Upper lobe of left lung (tissue), 6 donors: ENCODE measurements around the gene PRKCI. TPM values are rescaled to one million over a fixed set of nuclear protein-coding genes. Genes with fewer than 3 reads are reported as not detected.

Experiments
- ATAC-seq, 2 donors: fragments of 200-7000 bp; cut with Tn5 transposase; one replicate each; pipeline ENCODE4 v1.9.1; 2022; ENCODE audit warnings: mild to moderate bottlenecking in 2 of 2, moderate library complexity in 2 of 2; ENCODE audit not compliant: low FRiP score in 2 of 2
- DNase-seq, 2 donors: peaks; one replicate each; pipeline ENCODE4 v3.0.0-alpha.2; 2019 to 2020
- H3K27ac ChIP-seq, 4 donors: fragments of 200-600 bp; sonication (generic); one replicate each; pipeline ENCODE4 v1.5.1; 2016 to 2019
- H3K27me3 ChIP-seq, 4 donors: fragments of 200-600 bp; sonication (generic); one replicate each; pipeline ENCODE4 v1.5.1; 2017 to 2019
- H3K36me3 ChIP-seq, 4 donors: fragments of 200-600 bp; sonication (generic); one replicate each; pipeline ENCODE4 v1.5.1; 2016 to 2019
- H3K4me1 ChIP-seq, 4 donors: fragments of 200-600 bp; sonication (generic); one replicate each; pipeline ENCODE4 v1.5.1; 2018 to 2019
- H3K4me3 ChIP-seq, 4 donors: fragments of 200-600 bp; sonication (generic); one replicate each; pipeline ENCODE4 v1.5.1; 2017 to 2019; ENCODE audit warnings: mild to moderate bottlenecking in 2 of 4, moderate library complexity in 1 of 4
- H3K9me3 ChIP-seq, 4 donors: fragments of 200-600 bp; sonication (generic); one replicate each; pipeline ENCODE4 v1.5.1; 2018 to 2019
- CTCF ChIP-seq, 6 experiments: fragments of 450-650 bp in 4 of 6; fragments of 200-600 bp in 2 of 6; sonication (generic) in 2 of 6; IDR thresholded peaks; one replicate each; pipeline ENCODE4 v1.5.1; 2016 to 2019; ENCODE audit warnings: antibody characterized with exemption in 6 of 6
- EP300 ChIP-seq, 4 donors: sonication (generic); formaldehyde crosslinking; IDR thresholded peaks; one replicate each; pipeline ENCODE4 v1.5.1; 2017; ENCODE audit warnings: antibody characterized with exemption in 4 of 4, control low read depth in 2 of 4
- POLR2A ChIP-seq, 4 donors: fragments of 450-650 bp; IDR thresholded peaks; one replicate each; pipeline ENCODE4 v1.5.1; 2016 to 2017; ENCODE audit warnings: antibody characterized with exemption in 4 of 4, mild to moderate bottlenecking in 2 of 4
- POLR2AphosphoS5 ChIP-seq, 2 donors: sonication (generic); formaldehyde crosslinking; IDR thresholded peaks; one replicate each; pipeline ENCODE4 v1.5.1; 2017; ENCODE audit warnings: antibody characterized with exemption in 2 of 2
- WGBS, 2 donors: methylation state at CpG; one replicate each; pipeline ENCODE4 v1.1.5; 2017 to 2018; 5-methylcytosine and 5-hydroxymethylcytosine counted together
- total RNA-seq, 6 donors: library from RNA; depleted of rRNA in 4 of 6; stranded (reverse); fragments of >200 nt in 4 of 6; gene quantifications; one replicate each; pipeline versions ENCODE4 v1.1.0 to v1.2.1, GENCODE V29; 2016 to 2021
- donor health status: DM: no; HTN: no; CAD: no; lungs with moderate emphysema.
- donor health status: DM: no; HTN: yes; CAD: no; lungs with severe emphysema.

Gene PRKCI
- total RNA-seq, 6 donors from 2014 or later, result 24.7 to 94.7 (median 37.0) TPM

- Histone ChIP-seq H3K36me3 (peaks cover 0 to 22% (median 3%) of the 10 kb centered on the region in 4 donors), H3K27me3 (no peaks in the 10 kb centered on the region), H3K27ac (peak overlapping the region; percentile 11 to 70 (median 46)), H3K4me1 (peaks cover 1 to 23% (median 14%) of the 10 kb centered on the region in 4 donors), H3K4me3 (no peak overlapping the region), H3K9me3 (no peaks in the 10 kb centered on the region)
- DNase-seq, result peak in 1 of 2 donors; percentile 71
- peak; percentile 79 to 80 for ATAC-seq
- WGBS, 2 donors, result 59 to 66% methylated on average over 6 of the region's 6 CpGs
- no peak for TF ChIP-seq CTCF (IDR thresholded peaks at IDR 0.05)
- peak in 2 of 4 donors; percentile 75 to 94 for TF ChIP-seq EP300 (IDR thresholded peaks at IDR 0.05)
Observed at GRCh38 chr3:170233530-170233929, 11.3 kb downstream of the PRKCI start.

GRCh38 chr3:170240142-170240541 lies 17.9 kb downstream of the PRKCI start:
- H3K9me3 ChIP-seq, result no peaks in the 10 kb centered on the region
- DNase-seq (no peak), ATAC-seq (no peak)
- H3K36me3 ChIP-seq, result peaks cover 0 to 35% (median 6%) of the 10 kb centered on the region in 4 donors
- no peak overlapping the region for H3K4me3 ChIP-seq
- no peak for TF ChIP-seq EP300 (IDR thresholded peaks at IDR 0.05)
- H3K27ac ChIP-seq, result peak overlapping the region in 2 of 4 donors; percentile 1 to 44
- no peaks in the 10 kb centered on the region for H3K4me1 ChIP-seq
- 66 to 88% methylated on average over 1 of the region's 1 CpG for WGBS, 2 donors
- H3K27me3 ChIP-seq, result no peaks in the 10 kb centered on the region

GRCh38 chr3:170240671-170241070 lies 18.4 kb downstream of the PRKCI start:
- Histone ChIP-seq H3K9me3 (no peaks in the 10 kb centered on the region), H3K4me1 (no peaks in the 10 kb centered on the region), H3K36me3 (peaks cover 0 to 30% (median 6%) of the 10 kb centered on the region in 4 donors), H3K27me3 (no peaks in the 10 kb centered on the region), H3K27ac (peak overlapping the region in 2 of 4 donors; percentile 44 to 59), H3K4me3 (no peak overlapping the region)
- ATAC-seq (no peak), DNase-seq (no peak)
- TF ChIP-seq CTCF (IDR thresholded peaks at IDR 0.05) (no peak), POLR2A (IDR thresholded peaks at IDR 0.05) (no peak), POLR2AphosphoS5 (IDR thresholded peaks at IDR 0.05) (no peak), EP300 (IDR thresholded peaks at IDR 0.05) (no peak)

GRCh38 chr3:170244576-170244975 lies 22.4 kb downstream of the PRKCI start:
- H3K36me3 ChIP-seq, result peaks cover 0 to 13% (median 3%) of the 10 kb centered on the region in 4 donors
- no peaks in the 10 kb centered on the region for H3K9me3 ChIP-seq
- DNase-seq (no peak), ATAC-seq (no peak)
- no peak for TF ChIP-seq POLR2A (IDR thresholded peaks at IDR 0.05)
- no peak for TF ChIP-seq EP300 (IDR thresholded peaks at IDR 0.05)
- no peak for TF ChIP-seq POLR2AphosphoS5 (IDR thresholded peaks at IDR 0.05)
- no peak for TF ChIP-seq CTCF (IDR thresholded peaks at IDR 0.05)
- no peak overlapping the region for H3K4me3 ChIP-seq
- H3K27ac ChIP-seq, result no peak overlapping the region
- no peaks in the 10 kb centered on the region for H3K4me1 ChIP-seq
- no peaks in the 10 kb centered on the region for H3K27me3 ChIP-seq
- WGBS, 2 donors, result 86 to 88% methylated on average over 2 of the region's 2 CpGs

GRCh38 chr3:170247875-170248274 lies 25.7 kb downstream of the PRKCI start:
- no peak for DNase-seq
- no peak for ATAC-seq
- WGBS, 2 donors, result 88 to 100% methylated on average over 1 of the region's 1 CpG
- no peaks in the 10 kb centered on the region for H3K4me1 ChIP-seq
- H3K27ac ChIP-seq, result no peak overlapping the region
- no peaks in the 10 kb centered on the region for H3K27me3 ChIP-seq
- no peak overlapping the region for H3K4me3 ChIP-seq
- TF ChIP-seq POLR2AphosphoS5 (IDR thresholded peaks at IDR 0.05), result no peak
- TF ChIP-seq CTCF (IDR thresholded peaks at IDR 0.05), result no peak
- TF ChIP-seq EP300 (IDR thresholded peaks at IDR 0.05), result no peak
- no peak for TF ChIP-seq POLR2A (IDR thresholded peaks at IDR 0.05)
- H3K36me3 ChIP-seq, result peaks cover 0 to 8% (median 3%) of the 10 kb centered on the region in 4 donors
- no peaks in the 10 kb centered on the region for H3K9me3 ChIP-seq
